HFF-Myc (cell line): ENCODE results near the gene DFFB.

Experiments used
- DNase-seq: peaks from one replicate; pipeline ENCODE4 v3.0.0-alpha.2; 2011; ENCODE audit warnings: low read depth; ENCODE audit errors: extremely low read depth
- H3K4me3 ChIP-seq: replicated peaks from 2 replicates; pipeline ENCODE4 v1.5.1; 2011; ENCODE audit warnings: low read depth, mild to moderate bottlenecking, control low read depth, low read length
- CTCF ChIP-seq: IDR thresholded peaks from 2 replicates; pipeline ENCODE4 v1.5.1; 2012; ENCODE audit warnings: mild to moderate bottlenecking, low read depth, low read length, control low read depth; ENCODE audit errors: missing control alignments

DFFB gene

GRCh38 chr1:3816331-3817137, 40.7 kb upstream of the DFFB start:
- H3K4me3 ChIP-seq = no peak overlapping the region
- TF ChIP-seq CTCF = no peak
- no peak for DNase-seq

- DNase-seq = no peak
- no peak overlapping the region for H3K4me3 ChIP-seq
- no peak for TF ChIP-seq CTCF
These were observed 40.0 kb upstream of the DFFB start for GRCh38 chr1:3817138-3817740.

DNA sequence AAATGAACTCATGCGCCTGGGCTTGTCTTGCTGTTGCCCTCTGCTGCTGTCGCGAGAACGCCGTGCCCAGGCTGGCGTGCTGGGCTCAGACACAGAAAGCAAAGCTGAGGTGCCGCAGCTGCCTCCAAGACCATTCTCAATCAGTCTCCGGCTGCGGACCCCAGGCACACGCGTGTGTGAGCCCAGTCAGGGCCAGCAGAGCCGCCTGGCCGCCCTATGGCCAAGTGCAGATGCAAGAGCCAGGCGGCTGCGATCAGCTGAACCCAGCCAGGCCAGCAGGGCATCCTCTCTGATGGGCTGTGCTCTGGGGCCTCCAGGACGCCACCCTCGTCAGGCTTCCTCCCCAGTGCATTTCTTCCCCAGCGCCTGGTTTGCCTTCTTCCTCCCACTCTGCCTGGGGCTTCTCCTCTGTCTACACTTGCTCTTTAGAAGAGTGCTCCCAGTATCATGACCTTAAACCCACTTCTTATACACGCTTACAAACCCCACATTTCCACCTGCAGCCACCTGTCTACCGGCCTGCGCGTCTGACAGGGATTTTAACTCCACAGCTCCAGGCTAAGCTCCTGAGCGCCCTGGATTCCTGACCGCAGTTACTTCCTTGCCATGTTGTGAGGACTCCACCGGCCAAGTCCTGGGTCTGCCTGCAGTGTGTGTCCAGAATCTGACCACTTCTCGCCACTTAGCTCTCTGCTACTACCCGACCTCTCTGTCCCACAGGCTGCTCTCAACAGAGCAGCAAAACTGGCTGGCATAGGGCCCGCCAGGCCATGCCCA, 39.3 kb upstream of the DFFB start:
- TF ChIP-seq CTCF = no peak
- no peak overlapping the region for H3K4me3 ChIP-seq
- DNase-seq = no peak

GRCh38 chr1:3819771-3820200, 37.5 kb upstream of the DFFB start:
- DNase-seq = no peak
- TF ChIP-seq CTCF = no peak
- no peak overlapping the region for H3K4me3 ChIP-seq

DNA sequence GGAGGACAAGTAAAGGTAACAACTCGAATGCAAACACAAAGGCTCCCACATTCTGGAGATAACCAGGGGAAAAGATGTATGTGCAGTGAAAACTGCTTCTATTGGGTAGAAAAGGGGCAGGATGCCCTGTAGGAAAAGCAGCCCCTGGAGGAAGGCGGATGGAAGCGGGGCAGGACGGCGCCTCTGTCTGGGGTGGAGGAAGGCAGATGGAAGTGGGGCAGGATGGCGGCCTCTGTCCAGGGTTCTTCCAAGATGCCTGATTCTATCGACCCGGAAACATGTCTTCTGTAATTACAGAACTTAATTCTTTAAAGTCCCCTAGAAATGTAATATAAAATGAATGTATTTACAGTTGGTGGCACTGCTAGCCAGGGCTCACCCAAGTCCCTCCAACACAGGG, 37.0 kb upstream of the DFFB start:
- no peak for DNase-seq
- no peak for TF ChIP-seq CTCF
- H3K4me3 ChIP-seq = no peak overlapping the region

GRCh38 chr1:3821004-3821403, 36.3 kb upstream of the DFFB start:
- no peak for TF ChIP-seq CTCF
- no peak overlapping the region for H3K4me3 ChIP-seq
- DNase-seq = no peak
